Posterior vena cava (tissue), 2 donors: ENCODE results near the gene DPYSL4. TPM values are rescaled to one million over a fixed set of nuclear protein-coding genes. Genes with fewer than 3 reads are reported as not detected.

ENCODE experiments used
- DNase-seq: peaks from one replicate; pipeline ENCODE4 v3.0.0-alpha.2; 2020; ENCODE audit warnings: low spot score
- intact Hi-C, 2 donors: fragments of 100-400 bp; cut with DNase I; formaldehyde crosslinking; loops; one replicate each; pipeline versions ENCODE4 v1.14.1 to v1.14.2; 2022 to 2023
- total RNA-seq, 2 donors: library from RNA; stranded (reverse); fragmentation: NEBNext Ultra II Directional; extraction: Animal tissue kit (Norgen Biotek cat#: 25700); gene quantifications; one replicate each; pipeline ENCODE4 v1.2.1, GENCODE V29; 2021
- donor health status: DM: yes; HTN: yes; CAD: no.
- donor health status: DM: yes; HTN: yes; CAD: no.

The DPYSL4 gene
- total RNA-seq, 2 donors from 2014 or later, result 1.4 to 2.1 TPM

DNA sequence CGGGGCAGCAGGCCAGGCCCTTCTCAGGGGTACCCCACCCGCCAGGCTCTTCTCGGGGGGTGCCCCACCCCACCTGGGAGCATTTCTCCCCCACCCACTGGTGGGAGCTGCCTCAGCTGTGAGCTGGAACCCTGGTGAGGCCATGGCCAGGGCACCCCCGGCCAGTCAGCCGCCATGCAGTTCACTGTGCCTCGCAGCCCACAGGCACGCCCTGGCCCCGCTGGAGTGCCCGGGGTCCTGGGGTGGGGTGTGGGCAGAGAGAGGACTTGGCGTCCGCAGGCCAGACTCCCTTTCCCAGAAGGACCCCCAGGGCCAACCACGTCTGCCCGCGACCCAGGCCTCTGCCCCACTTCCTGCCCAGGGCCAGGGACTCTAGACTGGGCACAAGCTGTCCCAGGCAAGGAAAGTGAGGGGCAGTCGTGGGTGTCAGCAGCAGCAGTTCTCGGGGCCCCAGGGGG lies 13.1 kb downstream of the DPYSL4 start:
- intact Hi-C loops, result no loop called here
- DNase-seq, result peak; percentile 72

DNA sequence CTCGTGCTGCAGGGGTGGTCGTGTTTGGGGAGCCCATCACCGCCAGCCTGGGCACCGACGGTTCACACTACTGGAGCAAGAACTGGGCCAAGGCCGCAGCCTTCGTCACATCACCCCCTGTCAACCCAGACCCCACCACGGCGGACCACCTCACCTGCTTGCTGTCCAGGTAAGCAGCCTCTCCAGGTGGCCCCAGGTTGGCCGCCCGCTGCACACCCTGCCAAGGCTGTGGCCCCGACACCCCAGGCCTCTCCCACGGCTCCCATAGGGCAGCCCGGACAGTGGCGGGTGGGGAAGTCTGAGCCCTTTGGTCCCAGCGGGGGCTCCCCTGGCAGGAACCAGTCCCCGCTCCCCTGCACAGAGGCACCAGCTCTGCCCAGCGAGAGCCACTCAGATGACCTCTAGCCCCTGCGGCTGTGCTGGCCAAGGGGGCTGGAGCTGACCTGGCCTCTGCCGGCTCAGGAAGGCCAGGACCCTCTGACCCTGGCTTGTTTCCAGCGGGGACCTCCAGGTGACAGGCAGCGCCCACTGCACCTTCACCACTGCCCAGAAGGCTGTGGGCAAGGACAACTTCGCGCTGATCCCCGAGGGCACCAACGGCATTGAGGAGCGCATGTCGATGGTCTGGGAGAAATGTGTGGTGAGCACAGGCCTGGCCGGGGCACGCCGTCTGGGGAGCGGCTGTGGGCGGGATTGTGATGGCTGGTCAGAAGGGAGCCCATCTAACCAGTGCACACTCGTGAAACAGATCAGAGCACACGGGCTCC lies 13.8 kb downstream of the DPYSL4 start:
- intact Hi-C loops, result no loop called here
- no peak for DNase-seq

DNA sequence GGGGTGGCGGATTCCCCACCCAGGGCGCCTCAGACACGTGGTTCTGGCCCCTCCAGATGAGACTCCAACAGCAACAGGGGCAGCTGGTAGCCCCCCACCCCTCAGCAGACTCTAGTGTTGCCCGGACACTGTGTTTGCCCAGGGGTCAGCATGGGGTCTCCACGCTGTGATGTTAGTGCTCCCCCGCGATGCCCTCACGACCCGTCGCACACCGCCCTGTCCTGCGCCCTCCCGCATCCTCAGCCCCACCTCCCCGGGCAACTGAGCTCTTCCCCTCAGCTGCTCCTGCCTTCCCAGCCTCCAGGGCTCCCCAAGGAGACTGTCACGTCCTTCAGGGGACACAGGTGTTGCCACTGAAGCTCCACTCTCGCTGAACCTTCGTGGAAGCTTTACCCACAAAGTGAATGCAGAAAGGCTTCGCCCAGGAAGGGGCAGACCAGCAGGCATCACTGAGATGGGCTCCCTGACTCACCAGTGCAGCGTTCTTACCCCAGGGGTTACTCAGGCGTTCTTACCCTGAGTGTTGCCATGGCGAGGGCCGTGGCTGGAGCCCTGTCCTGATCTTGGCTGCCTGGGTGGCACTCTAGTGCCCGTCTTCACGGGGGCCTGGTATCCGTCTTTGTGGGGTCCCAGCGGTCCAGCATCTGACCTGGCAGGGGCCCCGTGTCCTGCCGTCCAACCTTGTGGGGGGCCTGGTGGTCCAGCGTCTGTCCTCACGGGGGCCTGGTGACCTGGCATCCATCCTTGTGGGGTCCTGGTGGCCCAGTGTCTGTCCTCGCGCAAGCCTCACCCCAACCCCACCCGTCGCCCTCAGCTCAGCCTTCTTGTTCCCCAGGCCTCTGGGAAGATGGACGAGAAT lies 14.6 kb downstream of the DPYSL4 start:
- DNase-seq, result no peak
- intact Hi-C loops, result no loop called here

DNA sequence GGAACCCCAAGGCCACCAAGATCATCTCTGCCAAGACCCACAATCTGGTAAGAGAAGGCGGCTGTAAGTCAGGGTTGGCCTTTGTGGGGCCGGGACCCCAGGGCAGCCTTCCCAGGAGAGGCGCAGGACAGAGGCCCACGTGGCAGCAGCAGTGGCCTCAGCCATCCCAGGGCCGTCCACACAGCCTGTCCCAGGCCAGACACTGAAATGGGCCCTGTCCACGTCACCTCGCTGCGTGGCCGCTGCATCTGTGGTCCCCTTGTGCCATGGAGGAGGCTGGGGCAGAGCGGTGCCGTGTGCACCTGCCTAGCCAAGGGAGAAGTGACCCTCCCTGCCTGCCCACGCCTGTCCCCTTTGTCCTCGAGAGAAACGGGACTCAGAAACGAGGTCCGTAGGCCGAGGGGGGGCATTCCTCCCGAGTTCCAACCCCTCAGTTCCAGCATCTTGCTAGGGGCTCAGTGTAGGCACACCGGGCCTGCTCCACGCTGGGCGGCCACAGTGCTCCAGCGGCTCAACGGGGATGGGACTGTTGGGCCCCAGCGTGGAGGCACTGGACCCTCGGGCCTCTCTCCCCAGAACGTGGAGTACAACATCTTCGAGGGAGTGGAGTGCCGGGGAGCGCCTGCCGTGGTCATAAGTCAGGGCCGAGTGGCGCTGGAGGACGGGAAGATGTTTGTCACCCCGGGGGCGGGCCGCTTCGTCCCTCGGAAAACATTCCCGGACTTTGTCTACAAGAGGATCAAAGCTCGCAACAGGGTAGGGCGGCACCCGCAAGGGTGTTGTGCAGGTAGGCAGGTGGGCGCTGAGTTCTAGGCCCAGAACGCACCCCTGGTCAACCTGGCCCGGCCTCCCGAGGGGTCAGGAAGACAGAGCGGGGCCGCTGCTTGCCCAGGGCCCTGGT lies 15.6 kb downstream of the DPYSL4 start:
- intact Hi-C loops, result no loop called here
- no peak for DNase-seq

DNA sequence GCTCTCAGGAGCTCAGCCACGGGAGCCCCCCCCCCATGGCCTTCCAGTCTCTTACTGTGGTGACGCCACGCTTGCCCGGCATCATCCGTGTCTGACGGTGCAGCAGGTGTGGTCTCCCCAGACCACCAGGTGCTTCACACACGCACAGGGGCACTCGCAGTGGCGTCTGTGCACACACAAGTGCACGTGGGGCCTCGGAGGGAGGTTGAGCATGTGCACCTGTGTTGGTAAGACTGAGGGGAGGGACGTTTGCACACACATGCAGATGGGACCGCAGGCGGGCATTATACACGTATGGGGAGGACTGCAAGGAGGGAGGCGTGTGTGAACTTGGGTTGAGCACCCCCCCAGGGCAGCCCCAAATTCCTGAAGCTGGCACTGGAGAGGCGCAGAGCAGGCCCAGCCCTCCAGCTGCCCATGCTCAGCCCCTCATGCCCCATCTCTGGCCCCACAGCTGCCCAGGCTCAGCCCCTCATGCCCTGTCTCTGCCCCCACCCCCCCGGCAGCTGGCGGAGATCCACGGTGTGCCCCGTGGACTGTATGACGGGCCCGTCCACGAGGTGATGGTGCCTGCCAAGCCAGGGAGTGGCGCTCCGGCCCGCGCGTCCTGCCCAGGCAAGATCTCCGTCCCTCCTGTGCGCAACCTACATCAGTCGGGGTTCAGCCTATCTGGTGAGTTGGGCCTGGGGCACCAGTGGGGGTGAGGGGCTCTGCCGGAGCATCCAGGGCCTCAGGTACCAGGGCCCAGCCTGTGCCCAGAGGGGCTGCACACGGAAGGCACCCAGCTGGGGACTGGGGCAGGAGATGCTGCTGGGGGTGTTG lies 16.7 kb downstream of the DPYSL4 start:
- intact Hi-C loops, result no loop called here
- DNase-seq, result no peak

DNA sequence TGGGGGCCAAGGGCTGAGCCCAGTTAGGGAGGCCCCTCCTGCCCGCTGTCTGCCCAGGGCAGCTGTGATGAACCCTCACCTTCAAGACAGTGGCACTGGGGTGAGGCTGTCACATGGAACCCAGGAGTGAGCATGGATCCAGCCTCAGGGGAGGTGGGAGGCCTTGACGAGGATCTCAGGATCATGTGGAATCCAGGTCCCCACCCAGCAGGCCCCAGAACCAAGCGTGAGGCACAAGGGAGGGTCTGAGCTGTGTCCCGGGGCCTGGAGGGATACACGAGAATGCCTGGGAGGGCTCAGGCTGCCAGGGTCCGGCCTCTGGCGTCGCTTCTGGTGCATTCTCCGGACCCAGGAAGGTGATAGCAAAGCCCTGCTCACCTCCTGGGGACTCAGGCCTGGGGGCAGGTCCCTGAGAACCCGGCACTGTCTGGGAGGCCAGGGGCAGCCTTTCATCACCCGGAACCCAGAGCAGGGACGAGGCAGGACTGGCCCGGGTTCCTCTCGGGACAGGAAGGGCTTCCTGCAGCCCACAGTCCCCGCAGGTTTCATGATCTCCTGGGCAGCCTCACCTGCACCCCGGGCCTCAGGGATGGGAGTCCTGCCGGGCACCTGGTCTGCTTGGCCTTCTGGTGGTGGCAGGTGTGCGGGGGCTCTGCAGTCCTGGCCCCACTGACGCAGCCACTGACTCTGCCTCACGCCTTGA lies 17.5 kb downstream of the DPYSL4 start:
- DNase-seq, result no peak
- intact Hi-C loops, result no loop called here

DNA sequence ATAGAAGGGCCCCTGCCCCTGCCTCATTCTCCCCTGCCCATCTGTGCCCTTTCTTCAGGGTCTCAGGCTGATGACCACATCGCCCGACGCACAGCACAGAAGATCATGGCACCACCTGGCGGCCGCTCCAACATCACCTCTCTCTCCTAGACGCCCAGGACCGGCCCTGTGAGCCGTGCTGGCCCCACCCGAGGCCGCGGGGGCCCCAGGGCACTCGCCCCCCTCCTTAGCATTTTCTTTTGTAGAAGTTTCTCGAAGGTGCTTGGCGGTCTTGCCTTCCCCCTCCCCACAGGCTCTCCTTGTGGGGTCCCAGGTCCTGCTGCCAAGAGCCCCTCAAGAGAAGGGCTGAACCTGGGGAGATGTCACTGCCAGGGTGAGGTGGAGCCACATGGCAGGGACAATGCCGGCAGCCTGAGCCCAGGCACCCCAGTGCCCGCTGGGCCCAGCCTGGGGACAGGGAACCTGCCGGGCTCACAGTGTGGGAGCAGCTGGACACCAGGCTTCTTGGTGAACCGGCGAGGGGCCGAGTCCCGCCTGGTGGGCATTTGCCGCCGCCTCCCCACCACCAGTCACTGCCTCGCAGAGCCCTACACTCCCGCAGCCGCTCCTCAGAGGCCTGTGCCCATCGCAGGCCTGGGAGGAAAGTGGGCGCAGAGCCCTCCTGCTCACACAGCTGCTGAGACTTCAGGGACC lies 18.2 kb downstream of the DPYSL4 start:
- intact Hi-C loops, result no loop called here
- DNase-seq, result no peak

DNA sequence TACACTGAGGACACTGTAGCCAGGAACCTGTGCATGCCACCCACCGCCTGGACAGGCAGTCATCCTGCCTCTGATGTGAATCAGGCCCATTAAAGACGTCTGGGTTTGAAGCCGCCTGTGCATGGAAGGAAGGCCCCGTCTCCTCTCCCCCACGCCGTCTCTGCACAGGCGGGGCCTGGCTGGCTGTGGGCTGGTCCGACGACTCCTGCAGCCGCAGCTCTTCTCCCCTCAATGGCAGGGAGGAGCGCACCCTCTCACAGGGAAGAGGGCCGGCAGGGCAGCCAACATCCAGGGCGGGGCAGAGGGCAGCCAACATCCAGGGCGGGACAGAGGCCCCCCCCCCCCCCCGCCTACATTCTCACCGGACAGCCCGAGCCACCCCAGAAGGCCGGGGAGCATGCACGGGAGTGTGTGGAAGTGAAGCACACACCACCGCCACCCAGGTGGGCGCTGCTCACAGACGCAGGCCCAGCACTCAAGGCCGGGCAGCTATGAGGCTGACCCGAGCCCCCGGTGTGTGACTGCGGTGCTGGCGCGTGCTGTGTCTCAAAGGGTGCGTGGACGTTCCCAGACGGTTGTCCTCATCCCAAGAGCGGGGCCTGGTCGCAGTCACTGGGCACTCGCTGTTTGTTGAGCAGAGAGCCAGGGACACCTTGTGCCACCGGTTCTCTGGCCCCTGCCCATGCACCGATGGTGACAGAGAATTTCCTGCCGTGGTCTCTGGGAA lies 19.1 kb downstream of the DPYSL4 start:
- intact Hi-C loops, result no loop called here
- no peak for DNase-seq

DNA sequence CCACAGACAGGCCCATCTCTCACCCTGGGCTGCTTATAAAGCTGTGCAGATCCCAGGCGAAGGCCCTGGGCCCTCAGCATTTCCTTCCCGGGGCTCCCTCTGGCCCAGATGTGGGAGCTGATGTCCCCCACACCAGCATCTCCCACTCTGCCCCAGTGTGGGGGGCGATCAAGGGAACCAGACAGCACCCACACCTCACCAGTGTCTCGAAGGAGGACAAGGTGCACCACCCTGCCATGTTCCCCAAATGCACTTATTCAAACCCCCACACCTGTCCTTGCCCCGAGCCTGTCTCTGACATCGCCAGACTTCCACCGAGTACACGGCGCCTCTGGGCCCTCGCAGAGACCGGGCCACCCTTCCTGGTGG lies 19.6 kb downstream of the DPYSL4 start:
- intact Hi-C loops, result no loop called here
- DNase-seq, result no peak

DNA sequence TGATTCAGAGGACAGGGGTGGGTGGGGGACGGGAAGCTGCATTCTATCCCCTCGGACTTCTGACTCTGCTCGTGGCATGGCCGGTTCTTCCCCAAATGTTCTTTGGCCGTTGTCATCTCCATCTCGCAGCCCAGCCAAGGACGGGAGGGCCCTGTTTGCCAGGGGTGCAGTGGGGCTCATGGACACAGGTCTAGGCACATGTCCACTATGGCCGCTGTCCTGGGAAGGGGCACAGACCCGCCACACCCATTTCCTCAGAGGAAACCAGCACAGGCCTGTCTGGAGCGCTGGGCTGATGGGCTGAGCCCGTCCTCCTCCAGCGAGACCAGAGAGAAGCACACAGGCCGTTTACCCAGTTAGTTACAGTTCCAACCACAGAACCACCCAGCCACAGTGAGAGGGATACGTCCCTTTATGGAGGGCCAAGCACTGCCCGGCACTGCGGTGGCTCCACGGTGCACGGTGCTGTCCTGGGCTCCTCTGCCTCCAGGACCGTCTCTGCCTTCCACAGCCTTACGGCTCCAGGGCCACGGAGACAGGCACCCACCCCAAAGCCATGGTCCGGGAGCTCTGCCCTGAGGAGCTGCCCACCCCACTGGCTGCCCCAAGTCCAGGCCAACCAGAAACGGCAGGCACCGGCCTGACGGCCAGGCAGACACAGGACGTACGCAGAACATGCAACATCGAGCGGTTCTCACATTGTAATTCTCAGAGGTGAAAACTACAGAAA lies 20.2 kb downstream of the DPYSL4 start:
- intact Hi-C loops, result no loop called here
- no peak for DNase-seq

DNA sequence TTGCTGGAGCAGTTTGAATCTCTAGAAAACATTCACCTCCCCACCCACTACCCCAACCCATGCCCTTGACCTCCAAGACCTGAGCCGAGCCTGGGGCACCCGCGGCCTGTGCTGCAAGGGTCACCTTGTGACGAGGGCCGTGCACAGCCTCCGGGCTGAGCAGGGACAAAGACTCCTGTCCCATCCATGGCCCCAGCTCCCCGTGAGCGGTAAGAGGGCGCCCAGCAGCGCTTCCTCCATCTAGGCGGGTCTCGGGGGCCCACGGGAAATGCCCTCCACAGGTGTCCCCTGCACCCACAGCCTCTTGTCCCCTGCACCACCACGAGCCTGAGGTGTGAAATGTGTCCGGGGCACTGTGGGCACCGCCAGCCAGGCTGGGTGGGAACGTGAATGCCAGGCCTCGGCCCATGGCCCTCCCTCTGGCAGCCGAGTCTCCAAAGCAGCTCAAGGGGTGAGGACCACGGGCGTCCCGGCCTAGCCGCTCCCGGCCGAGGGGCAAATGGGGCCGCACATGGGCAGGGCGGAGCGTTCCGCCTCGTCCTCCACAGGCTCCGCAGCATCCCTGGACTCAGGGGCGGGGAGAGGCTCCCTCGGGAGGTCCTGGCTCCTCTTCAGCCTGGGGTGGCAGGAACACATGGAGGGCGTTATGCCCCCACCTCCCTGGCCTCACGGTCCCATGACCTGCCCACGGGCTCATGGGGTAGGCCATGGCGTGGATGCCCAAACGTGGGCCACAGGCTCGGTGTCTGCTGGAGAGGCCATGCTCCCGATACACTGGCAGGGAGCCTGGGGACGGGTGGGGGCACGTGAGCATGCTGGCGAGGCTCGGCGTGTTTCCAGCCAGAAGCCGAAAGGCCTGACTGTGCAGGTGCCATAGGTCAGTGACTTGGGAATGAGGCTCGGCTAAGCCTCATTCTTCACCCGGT lies 21.1 kb downstream of the DPYSL4 start:
- intact Hi-C loops, result no loop called here
- DNase-seq, result no peak

DNA sequence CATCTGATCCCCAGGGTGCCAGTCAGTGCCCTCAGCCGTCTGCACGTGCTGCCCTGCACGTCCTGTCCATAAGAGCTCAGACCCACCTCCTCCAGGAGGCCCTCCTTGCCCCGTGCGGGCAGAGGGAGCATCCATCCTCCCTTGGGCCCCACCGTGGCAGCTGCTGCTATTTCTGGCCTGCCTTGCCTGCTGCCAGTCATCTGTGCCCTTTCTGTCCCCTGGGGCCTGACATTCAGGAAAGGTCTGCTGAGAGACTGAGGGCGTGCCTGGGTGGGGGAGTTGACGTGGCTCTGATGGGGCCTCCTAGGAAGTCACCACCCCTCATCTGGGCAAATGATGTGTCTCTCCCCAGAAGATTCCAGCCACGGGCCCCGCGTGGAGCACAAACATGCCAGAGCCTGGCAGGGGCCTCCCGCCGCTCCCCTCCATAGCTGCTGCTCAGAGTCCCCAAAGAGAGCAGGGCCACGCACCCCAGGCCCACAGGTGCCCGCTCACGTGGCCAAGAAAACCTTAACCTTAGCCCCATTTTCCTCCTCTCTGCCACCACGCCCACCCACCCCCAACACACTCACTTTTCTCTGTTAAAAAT lies 21.8 kb downstream of the DPYSL4 start:
- intact Hi-C loops, result no loop called here
- no peak for DNase-seq

DNA sequence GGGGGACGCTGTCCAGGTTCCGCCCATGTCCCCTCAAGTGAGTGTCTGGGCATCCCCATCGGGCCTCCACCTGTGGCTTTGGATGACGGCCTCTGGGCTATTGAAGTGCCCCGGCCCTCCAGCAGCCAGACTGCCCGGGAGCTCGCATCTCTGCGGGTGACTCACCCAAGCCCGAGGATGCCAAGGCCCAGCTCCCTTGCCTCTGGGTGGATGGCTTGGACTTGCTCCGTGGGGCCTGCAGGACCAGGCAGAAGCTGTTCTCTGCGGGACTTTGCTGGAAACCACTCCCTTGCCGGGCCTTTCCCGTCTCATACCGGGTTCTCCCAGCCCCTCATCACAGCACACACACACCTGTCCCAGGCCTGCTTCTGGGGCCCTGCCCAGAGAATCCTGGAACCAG lies 22.4 kb downstream of the DPYSL4 start:
- no peak for DNase-seq
- intact Hi-C loops, result no loop called here

DNA sequence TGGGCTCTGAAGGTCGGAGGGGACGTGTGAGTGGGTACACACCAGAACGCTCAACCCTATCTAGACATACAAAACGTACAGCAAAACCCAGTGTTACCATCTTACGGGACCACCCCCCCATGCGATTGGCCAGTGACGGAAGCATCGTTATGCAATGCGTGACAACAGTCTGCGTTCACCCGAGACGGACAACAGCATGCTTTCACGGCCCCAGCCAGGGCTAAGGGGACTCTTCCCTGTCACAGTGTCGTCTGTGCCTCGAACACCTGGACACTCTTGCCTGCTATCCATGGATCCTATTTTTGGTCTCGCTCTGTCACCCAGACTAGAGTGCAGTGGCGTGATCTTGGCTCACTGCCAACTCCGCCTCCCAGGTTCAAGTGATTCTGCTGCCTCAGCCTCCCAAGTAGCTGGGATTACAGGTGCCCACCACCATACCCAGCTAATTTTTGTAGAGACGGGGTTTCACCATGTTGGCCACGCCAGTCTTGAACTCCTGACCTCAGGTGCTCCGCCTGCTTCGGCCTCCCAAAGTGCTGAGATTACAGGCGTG lies 23.3 kb downstream of the DPYSL4 start:
- no peak for DNase-seq
- intact Hi-C loops, result no loop called here

DNA sequence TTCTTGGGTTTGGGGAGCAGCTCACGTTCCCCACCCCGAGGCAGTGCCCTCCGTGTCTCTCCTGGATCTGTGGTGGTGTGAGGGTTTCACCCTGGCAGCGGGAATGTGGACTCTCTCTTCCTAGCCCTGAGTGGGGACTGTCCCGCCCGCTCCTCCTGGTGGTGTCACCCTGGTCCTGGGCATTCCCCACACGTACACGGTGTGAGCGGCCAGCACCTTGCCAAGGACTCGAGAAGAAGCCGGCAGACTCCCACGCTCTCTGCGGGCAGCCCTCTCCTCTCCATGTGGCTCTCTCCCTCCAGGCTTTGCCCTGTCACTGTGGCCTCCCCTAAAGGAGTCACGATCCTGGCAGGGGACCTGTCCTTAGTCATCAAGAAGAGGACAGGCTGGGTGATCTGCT lies 24.0 kb downstream of the DPYSL4 start:
- DNase-seq, result no peak
- intact Hi-C loops, result no loop called here
